DOHH2 (cell line): ENCODE measurements around the gene ADAMTSL1.

Experiments
- EZH2phosphoT487 ChIP-seq: fragments of 200-600 bp; sonication (generic); IDR thresholded peaks from 2 replicates; pipeline ENCODE4 v1.6.1; 2017; ENCODE audit warnings: borderline replicate concordance, mild to moderate bottlenecking, antibody characterized with exemption, low read length, moderate library complexity, mixed read lengths
- TF ChIP-seq, protein P1 (sequence below): fragments of 200-600 bp; sonication (generic); IDR thresholded peaks from one replicate; pipeline ENCODE4 v1.5.1; 2014; ENCODE audit warnings: antibody characterized with exemption, mild to moderate bottlenecking, low read depth, low read length; ENCODE audit not compliant: poor library complexity, severe bottlenecking

DNA sequence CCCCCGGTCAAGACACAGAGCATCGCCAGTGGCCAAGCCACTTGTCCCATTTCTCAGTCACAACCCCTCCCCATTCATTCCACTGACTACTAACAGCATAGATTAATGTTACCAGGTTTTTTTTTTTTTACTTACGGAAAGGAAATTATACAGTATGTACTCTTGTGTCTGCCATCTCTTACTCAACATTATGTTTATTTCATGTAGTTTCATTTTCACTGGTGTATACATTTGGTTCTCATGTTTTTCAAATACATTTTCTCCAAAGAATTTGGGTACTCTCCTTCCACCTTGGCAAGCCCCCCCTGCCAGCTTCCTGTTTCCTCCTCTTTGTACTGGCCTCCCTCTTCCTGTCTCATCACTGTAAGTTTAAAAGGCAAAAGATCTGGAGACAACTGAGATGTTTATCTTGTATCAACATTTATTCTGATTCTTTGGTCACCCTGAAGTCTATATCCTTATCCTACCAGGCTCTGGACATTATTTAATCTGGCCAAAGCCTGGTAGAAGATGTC, 351.8 kb downstream of the ADAMTSL1 start:
- TF ChIP-seq, protein P1, sequence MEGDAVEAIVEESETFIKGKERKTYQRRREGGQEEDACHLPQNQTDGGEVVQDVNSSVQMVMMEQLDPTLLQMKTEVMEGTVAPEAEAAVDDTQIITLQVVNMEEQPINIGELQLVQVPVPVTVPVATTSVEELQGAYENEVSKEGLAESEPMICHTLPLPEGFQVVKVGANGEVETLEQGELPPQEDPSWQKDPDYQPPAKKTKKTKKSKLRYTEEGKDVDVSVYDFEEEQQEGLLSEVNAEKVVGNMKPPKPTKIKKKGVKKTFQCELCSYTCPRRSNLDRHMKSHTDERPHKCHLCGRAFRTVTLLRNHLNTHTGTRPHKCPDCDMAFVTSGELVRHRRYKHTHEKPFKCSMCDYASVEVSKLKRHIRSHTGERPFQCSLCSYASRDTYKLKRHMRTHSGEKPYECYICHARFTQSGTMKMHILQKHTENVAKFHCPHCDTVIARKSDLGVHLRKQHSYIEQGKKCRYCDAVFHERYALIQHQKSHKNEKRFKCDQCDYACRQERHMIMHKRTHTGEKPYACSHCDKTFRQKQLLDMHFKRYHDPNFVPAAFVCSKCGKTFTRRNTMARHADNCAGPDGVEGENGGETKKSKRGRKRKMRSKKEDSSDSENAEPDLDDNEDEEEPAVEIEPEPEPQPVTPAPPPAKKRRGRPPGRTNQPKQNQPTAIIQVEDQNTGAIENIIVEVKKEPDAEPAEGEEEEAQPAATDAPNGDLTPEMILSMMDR, result no peak
- no peak for TF ChIP-seq EZH2phosphoT487
